BLaER1 (cell line): ENCODE measurements around the gene CD9.

Source experiments
- H3K27ac ChIP-seq: shearing (Covaris generic); formaldehyde crosslinking; 2 replicates; pipeline ENCODE4 v1.8.1; 2022
- H3K27me3 ChIP-seq: shearing (Covaris generic); formaldehyde crosslinking; 2 replicates; pipeline ENCODE4 v1.8.1; 2022
- H3K36me3 ChIP-seq: shearing (Covaris generic); formaldehyde crosslinking; 2 replicates; pipeline ENCODE4 v1.8.1; 2022
- H3K4me1 ChIP-seq: shearing (Covaris generic); formaldehyde crosslinking; 2 replicates; pipeline ENCODE4 v1.8.1; 2022
- H3K4me2 ChIP-seq: shearing (Covaris generic); formaldehyde crosslinking; 2 replicates; pipeline ENCODE4 v1.8.1; 2022
- H3K4me3 ChIP-seq: shearing (Covaris generic); formaldehyde crosslinking; 2 replicates; pipeline ENCODE4 v1.8.1; 2022
- H3K9ac ChIP-seq: shearing (Covaris generic); formaldehyde crosslinking; 2 replicates; pipeline ENCODE4 v1.8.1; 2022
- H3K9me3 ChIP-seq: shearing (Covaris generic); formaldehyde crosslinking; 2 replicates; pipeline ENCODE4 v1.8.1; 2022
- H4K20me1 ChIP-seq: shearing (Covaris generic); formaldehyde crosslinking; 2 replicates; pipeline ENCODE4 v1.8.1; 2022
- Cebpa-rat ChIP-seq: shearing (Covaris generic); IDR thresholded peaks from 2 replicates; pipeline ENCODE4 v1.8.1; 2022

CD9 gene

GRCh38 chr12:6163416-6164060, 36.7 kb upstream of the CD9 start:
- no peak for TF ChIP-seq Cebpa-rat
- no peaks in the 10 kb centered on the region for H4K20me1 ChIP-seq
- H3K4me3 ChIP-seq, result no peak overlapping the region
- H3K27ac ChIP-seq, result no peak overlapping the region
- H3K9ac ChIP-seq, result no peak overlapping the region
- peaks cover 34% of the 10 kb centered on the region for H3K4me1 ChIP-seq
- H3K36me3 ChIP-seq, result no peaks in the 10 kb centered on the region
- no peaks in the 10 kb centered on the region for H3K27me3 ChIP-seq
- H3K9me3 ChIP-seq, result peaks cover 18% of the 10 kb centered on the region
- H3K4me2 ChIP-seq, result no peak overlapping the region

GRCh38 chr12:6165395-6165794, 34.8 kb upstream of the CD9 start:
- Histone ChIP-seq H3K4me3 (no peak overlapping the region), H3K27ac (no peak overlapping the region), H3K36me3 (no peaks in the 10 kb centered on the region), H4K20me1 (no peaks in the 10 kb centered on the region), H3K27me3 (no peaks in the 10 kb centered on the region), H3K4me2 (no peak overlapping the region), H3K9ac (no peak overlapping the region), H3K9me3 (peaks cover 11% of the 10 kb centered on the region; the same call in 1 of the 2 replicates), H3K4me1 (peaks cover 39% of the 10 kb centered on the region)
- TF ChIP-seq Cebpa-rat, result no peak

GRCh38 chr12:6166808-6167207, 33.4 kb upstream of the CD9 start:
- no peaks in the 10 kb centered on the region for H4K20me1 ChIP-seq
- H3K9me3 ChIP-seq, result peaks cover 14% of the 10 kb centered on the region; the same call in 1 of the 2 replicates
- no peaks in the 10 kb centered on the region for H3K36me3 ChIP-seq
- no peak for TF ChIP-seq Cebpa-rat
- no peaks in the 10 kb centered on the region for H3K27me3 ChIP-seq
- peak overlapping the region; percentile 56 for H3K27ac ChIP-seq
- H3K4me2 ChIP-seq, result peak overlapping the region; percentile 80
- H3K4me1 ChIP-seq, result peaks cover 28% of the 10 kb centered on the region
- H3K4me3 ChIP-seq, result no peak overlapping the region
- H3K9ac ChIP-seq, result no peak overlapping the region

- Histone ChIP-seq H3K4me3 (no peak overlapping the region), H3K4me2 (peak overlapping the region; percentile 80)
- no peak for TF ChIP-seq Cebpa-rat
Observed at GRCh38 chr12:6167327-6168280, 32.6 kb upstream of the CD9 start.

GRCh38 chr12:6171409-6172015, 28.7 kb upstream of the CD9 start:
- peaks cover 8% of the 10 kb centered on the region; the same call in 1 of the 2 replicates for H3K9me3 ChIP-seq
- no peaks in the 10 kb centered on the region for H3K36me3 ChIP-seq
- no peaks in the 10 kb centered on the region for H4K20me1 ChIP-seq
- no peaks in the 10 kb centered on the region for H3K27me3 ChIP-seq
- no peak overlapping the region for H3K4me2 ChIP-seq
- no peak overlapping the region for H3K4me3 ChIP-seq
- H3K9ac ChIP-seq, result no peak overlapping the region
- peaks cover 28% of the 10 kb centered on the region for H3K4me1 ChIP-seq
- no peak for TF ChIP-seq Cebpa-rat
- no peak overlapping the region for H3K27ac ChIP-seq

More at GRCh38 chr12:6167327-6168280, 32.6 kb upstream of the CD9 start:
- Histone ChIP-seq H3K4me1 (peaks cover 28% of the 10 kb centered on the region), H4K20me1 (no peaks in the 10 kb centered on the region), H3K27ac (peak overlapping the region; percentile 56), H3K27me3 (no peaks in the 10 kb centered on the region), H3K36me3 (no peaks in the 10 kb centered on the region), H3K9ac (0 out of 2 replicates have a peak overlapping the region, but pooled peaks have one; percentile 15), H3K9me3 (peaks cover 14% of the 10 kb centered on the region; the same call in 1 of the 2 replicates)

- Histone ChIP-seq H3K27me3 (no peaks in the 10 kb centered on the region), H3K36me3 (no peaks in the 10 kb centered on the region), H4K20me1 (no peaks in the 10 kb centered on the region), H3K4me3 (no peak overlapping the region), H3K27ac (no peak overlapping the region), H3K9ac (no peak overlapping the region), H3K9me3 (0 out of 2 replicates have a peak, but pooled peaks cover 3% of the 10 kb centered on the region), H3K4me1 (peaks cover 23% of the 10 kb centered on the region), H3K4me2 (no peak overlapping the region)
- TF ChIP-seq Cebpa-rat, result no peak
Observed at GRCh38 chr12:6172086-6172485, 28.1 kb upstream of the CD9 start.

DNA sequence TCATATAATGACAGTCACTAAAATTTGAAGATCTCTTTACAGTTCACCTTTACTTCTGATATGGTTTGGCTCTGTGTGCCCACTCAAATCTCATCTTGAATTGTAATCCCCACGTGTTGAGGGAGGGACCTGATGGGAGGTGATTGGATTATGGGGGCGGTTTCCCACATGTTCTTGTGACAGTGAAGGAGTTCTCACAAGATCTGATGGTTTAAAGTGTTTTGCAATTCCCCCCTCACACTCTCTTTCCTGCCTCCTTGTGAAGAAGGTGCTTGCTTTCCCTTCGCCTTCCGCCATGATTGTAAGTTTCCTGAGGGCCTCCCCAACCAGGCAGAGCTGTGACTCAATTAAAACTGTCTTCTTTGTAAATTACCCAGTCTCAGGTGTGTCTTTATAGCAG, 27.3 kb upstream of the CD9 start:
- H3K9ac ChIP-seq, result no peak overlapping the region
- no peak overlapping the region for H3K27ac ChIP-seq
- H3K4me2 ChIP-seq, result no peak overlapping the region
- no peaks in the 10 kb centered on the region for H4K20me1 ChIP-seq
- H3K27me3 ChIP-seq, result no peaks in the 10 kb centered on the region
- H3K4me1 ChIP-seq, result peaks cover 16% of the 10 kb centered on the region
- no peak for TF ChIP-seq Cebpa-rat
- 0 out of 2 replicates have a peak, but pooled peaks cover 3% of the 10 kb centered on the region for H3K9me3 ChIP-seq
- H3K4me3 ChIP-seq, result no peak overlapping the region
- no peaks in the 10 kb centered on the region for H3K36me3 ChIP-seq

DNA sequence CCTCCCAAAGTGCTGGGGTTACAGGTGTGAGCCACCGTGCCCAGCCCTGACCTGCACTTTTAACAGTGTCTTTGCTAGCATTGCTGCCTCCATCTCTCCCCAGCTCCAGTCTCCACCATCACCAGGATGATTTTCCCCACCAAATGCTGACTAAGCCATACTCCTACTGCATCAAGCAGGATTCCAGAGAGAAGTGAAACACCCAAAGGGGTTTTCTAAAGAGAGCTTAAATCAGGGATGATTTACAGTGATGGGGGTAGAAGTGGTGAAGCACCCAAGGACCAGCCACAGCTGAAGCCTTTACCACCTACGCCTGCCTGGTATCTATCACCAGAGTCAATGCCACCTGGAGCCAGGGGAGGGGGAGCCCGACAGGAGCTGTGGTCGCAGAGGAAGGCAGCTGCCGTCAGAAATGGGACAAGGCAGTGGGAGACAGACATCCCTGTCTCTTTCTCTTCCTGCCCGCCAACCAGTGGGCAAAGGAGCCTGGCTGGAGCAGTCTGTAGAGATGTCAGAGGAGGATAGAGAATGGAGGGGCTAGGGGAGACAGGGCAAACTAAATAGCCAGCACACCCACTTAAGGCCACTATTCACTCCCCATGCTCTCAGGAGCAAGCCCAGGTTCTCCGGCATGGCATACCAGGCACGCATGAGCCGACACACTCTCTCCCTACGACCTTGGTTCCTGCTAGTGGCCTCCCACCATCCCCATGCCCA, 22.4 kb upstream of the CD9 start:
- Histone ChIP-seq H4K20me1 (no peaks in the 10 kb centered on the region), H3K9ac (no peak overlapping the region), H3K27ac (no peak overlapping the region), H3K9me3 (no peaks in the 10 kb centered on the region), H3K4me3 (no peak overlapping the region), H3K27me3 (no peaks in the 10 kb centered on the region), H3K36me3 (no peaks in the 10 kb centered on the region), H3K4me1 (peaks cover 14% of the 10 kb centered on the region), H3K4me2 (no peak overlapping the region)
- no peak for TF ChIP-seq Cebpa-rat
